Bone marrow (tissue), 2 donors: ENCODE data around the gene COL23A1.

Experiments used
- DNase-seq, 2 donors: peaks; one replicate each; lab custom pipeline; 2025; lab: John Stamatoyannopoulos, UW

Gene COL23A1

GRCh38 chr5:178421128-178421527 is 169.1 kb downstream of the COL23A1 start:
- DNase-seq, result no peak

- no peak for DNase-seq
Observed at GRCh38 chr5:178420354-178420781, 169.8 kb downstream of the COL23A1 start.

- DNase-seq, result no peak
Observed at GRCh38 chr5:178419651-178420050, 170.5 kb downstream of the COL23A1 start.

- DNase-seq, result no peak
Observed at GRCh38 chr5:178419196-178419595, 171.0 kb downstream of the COL23A1 start.

- no peak for DNase-seq
Observed at GRCh38 chr5:178418471-178419010, 171.7 kb downstream of the COL23A1 start.

GRCh38 chr5:178418031-178418430 is 172.2 kb downstream of the COL23A1 start:
- DNase-seq, result no peak

GRCh38 chr5:178417391-178417811 is 172.8 kb downstream of the COL23A1 start:
- DNase-seq, result no peak

- DNase-seq, result no peak
Observed at GRCh38 chr5:178416919-178417318, 173.3 kb downstream of the COL23A1 start.

- no peak for DNase-seq
Observed at GRCh38 chr5:178416206-178416882, 173.8 kb downstream of the COL23A1 start.

- DNase-seq, result no peak
Observed at GRCh38 chr5:178415353-178415752, 174.8 kb downstream of the COL23A1 start.

GRCh38 chr5:178413988-178414387 is 176.2 kb downstream of the COL23A1 start:
- no peak for DNase-seq

GRCh38 chr5:178411083-178411482 is 179.1 kb downstream of the COL23A1 start:
- no peak for DNase-seq

GRCh38 chr5:178407646-178408045 is 182.5 kb downstream of the COL23A1 start:
- no peak for DNase-seq

- no peak for DNase-seq
Observed at GRCh38 chr5:178404987-178405386, 185.2 kb downstream of the COL23A1 start.

GRCh38 chr5:178403956-178404600 is 186.1 kb downstream of the COL23A1 start:
- no peak for DNase-seq

GRCh38 chr5:178403351-178403750 is 186.8 kb downstream of the COL23A1 start:
- DNase-seq, result no peak

- no peak for DNase-seq
Observed at GRCh38 chr5:178399701-178400095, 190.5 kb downstream of the COL23A1 start.

GRCh38 chr5:178398901-178399700 is 191.1 kb downstream of the COL23A1 start:
- DNase-seq, result no peak

GRCh38 chr5:178396796-178397720 is 193.1 kb downstream of the COL23A1 start:
- DNase-seq, result no peak

GRCh38 chr5:178394074-178394473 is 196.1 kb downstream of the COL23A1 start:
- DNase-seq, result no peak

GRCh38 chr5:178392931-178393394 is 197.2 kb downstream of the COL23A1 start:
- DNase-seq, result no peak
